Chondrocyte (in vitro differentiated cells): Measurements from ENCODE around the gene TMIE. TPM values are rescaled to one million over a fixed set of nuclear protein-coding genes. Genes with fewer than 3 reads are reported as not detected.

Experiments
- DNase-seq: peaks from one replicate; pipeline ENCODE4 v3.0.0; 2021; ENCODE audit warnings: mixed read lengths, low spot score
- H3K27ac Mint-ChIP-seq: one replicate; pipeline ENCODE4 v1.8.0; 2021; ENCODE audit warnings: mild to moderate bottlenecking, moderate library complexity, mixed read lengths; ENCODE audit not compliant: unreplicated experiment
- H3K27me3 Mint-ChIP-seq: 2 replicates; pipeline ENCODE4 v1.8.0; 2021; ENCODE audit warnings: low read depth, mixed read lengths
- H3K36me3 Mint-ChIP-seq: 2 replicates; pipeline ENCODE4 v1.8.0; 2021; ENCODE audit warnings: low read depth, mixed read lengths
- H3K4me1 Mint-ChIP-seq: 2 replicates; pipeline ENCODE4 v1.8.0; 2021; ENCODE audit warnings: low read depth, mild to moderate bottlenecking, mixed read lengths
- H3K4me3 Mint-ChIP-seq: one replicate; pipeline ENCODE4 v1.8.0; 2021; ENCODE audit warnings: mild to moderate bottlenecking, moderate library complexity, mixed read lengths; ENCODE audit not compliant: unreplicated experiment
- H3K9me3 Mint-ChIP-seq: 2 replicates; pipeline ENCODE4 v1.8.0; 2021; ENCODE audit warnings: low read depth, mixed read lengths
- CTCF ChIP-seq: fragments of 200-600 bp; sonication (generic); IDR thresholded peaks from 2 replicates; pipeline ENCODE4 v1.5.0; 2021; ENCODE audit warnings: antibody characterized with exemption, mild to moderate bottlenecking, moderate library complexity
- total RNA-seq: library from RNA; stranded (reverse); gene quantifications from 3 replicates; pipeline ENCODE4 v1.2.1, GENCODE V29; 2021

The TMIE gene
- total RNA-seq, 1 donor from 2014 or later = 0.25 TPM

GRCh38 chr3:46716461-46717441 lies 15.6 kb downstream of the TMIE start:
- no peak overlapping the region for H3K4me3 Mint-ChIP-seq
- no peak for TF ChIP-seq CTCF
- H3K27me3 Mint-ChIP-seq = peaks cover 5% of the 10 kb centered on the region
- DNase-seq = no peak
- H3K27ac Mint-ChIP-seq = no peak overlapping the region
- H3K4me1 Mint-ChIP-seq = no peaks in the 10 kb centered on the region
- peaks cover 4% of the 10 kb centered on the region for H3K9me3 Mint-ChIP-seq
- H3K36me3 Mint-ChIP-seq = no peaks in the 10 kb centered on the region

- no peak for DNase-seq
- no peak within 1 kb of the TSS for H3K27ac Mint-ChIP-seq
- peaks cover 5% of the 10 kb centered on the region for H3K27me3 Mint-ChIP-seq
- no peak within 1 kb of the TSS for H3K4me3 Mint-ChIP-seq
- no peaks in the 10 kb centered on the region for H3K4me1 Mint-ChIP-seq
- peaks cover 4% of the 10 kb centered on the region for H3K9me3 Mint-ChIP-seq
- no peaks in the 10 kb centered on the region for H3K36me3 Mint-ChIP-seq
- peak; percentile 49 for TF ChIP-seq CTCF
Observed at GRCh38 chr3:46717447-46718231, 16.4 kb downstream of the TMIE start, which contains the start of gene PRSS50. Gene PRSS50, minus strand, starts transcription at chr3:46717869. Its CDS starts 45 bp downstream, at chr3:46717824.

- H3K4me1 Mint-ChIP-seq = no peaks in the 10 kb centered on the region
- no peak for DNase-seq
- peaks cover 4% of the 10 kb centered on the region for H3K9me3 Mint-ChIP-seq
- peaks cover 5% of the 10 kb centered on the region for H3K27me3 Mint-ChIP-seq
- no peak overlapping the region for H3K4me3 Mint-ChIP-seq
- no peak overlapping the region for H3K27ac Mint-ChIP-seq
- TF ChIP-seq CTCF = no peak
- no peaks in the 10 kb centered on the region for H3K36me3 Mint-ChIP-seq
Observed at GRCh38 chr3:46719044-46719565, 17.9 kb downstream of the TMIE start.

DNA sequence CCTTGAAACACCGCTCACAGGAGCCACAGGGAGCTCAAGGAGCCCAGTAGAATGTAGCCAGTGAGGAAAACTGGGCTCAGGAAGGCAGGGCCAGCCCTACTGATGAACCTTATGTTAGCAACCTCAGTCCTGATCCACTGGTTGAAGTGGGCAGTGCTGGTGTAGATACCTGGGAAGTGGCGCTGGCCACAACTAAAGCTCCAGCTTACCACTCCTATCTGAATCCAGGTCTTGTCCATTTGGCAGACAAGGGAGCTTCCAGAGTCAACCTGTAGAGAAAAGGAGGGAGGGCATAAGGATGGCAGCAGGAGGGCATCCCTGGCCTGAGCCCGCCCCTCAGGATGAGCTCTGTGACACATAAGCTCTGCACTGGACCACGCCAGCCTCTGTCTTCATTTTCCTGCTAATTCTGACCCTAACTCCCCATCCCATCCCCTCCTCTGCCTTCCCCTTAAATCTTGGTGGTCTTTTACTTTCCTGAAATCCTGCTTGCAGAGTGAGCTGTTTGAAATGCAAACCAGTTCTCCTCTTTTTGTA lies 18.6 kb downstream of the TMIE start:
- TF ChIP-seq CTCF = no peak
- peaks cover 5% of the 10 kb centered on the region for H3K27me3 Mint-ChIP-seq
- no peak overlapping the region for H3K27ac Mint-ChIP-seq
- no peak overlapping the region for H3K4me3 Mint-ChIP-seq
- no peak for DNase-seq
- no peaks in the 10 kb centered on the region for H3K36me3 Mint-ChIP-seq
- H3K9me3 Mint-ChIP-seq = peaks cover 4% of the 10 kb centered on the region
- H3K4me1 Mint-ChIP-seq = no peaks in the 10 kb centered on the region

- peaks cover 11% of the 10 kb centered on the region for H3K4me1 Mint-ChIP-seq
- no peak overlapping the region for H3K4me3 Mint-ChIP-seq
- no peak for TF ChIP-seq CTCF
- peaks cover 5% of the 10 kb centered on the region for H3K27me3 Mint-ChIP-seq
- H3K27ac Mint-ChIP-seq = no peak overlapping the region
- no peaks in the 10 kb centered on the region for H3K36me3 Mint-ChIP-seq
- peaks cover 4% of the 10 kb centered on the region for H3K9me3 Mint-ChIP-seq
- DNase-seq = no peak
Observed at GRCh38 chr3:46721009-46721408, 19.8 kb downstream of the TMIE start.
